Measurements from ENCODE around the gene MAPK12. TPM values are rescaled to one million over a fixed set of nuclear protein-coding genes. Genes with fewer than 3 reads are reported as not detected.
"Not testable (repeated sequence)": the region's sequence is repeated elsewhere in the genome, so short reads cannot be mapped to it uniquely, and the experiment has no call there.

Gene MAPK12
- total RNA-seq, 2 donors from 2014 or later, result 8.9 to 10.4 TPM

DNA sequence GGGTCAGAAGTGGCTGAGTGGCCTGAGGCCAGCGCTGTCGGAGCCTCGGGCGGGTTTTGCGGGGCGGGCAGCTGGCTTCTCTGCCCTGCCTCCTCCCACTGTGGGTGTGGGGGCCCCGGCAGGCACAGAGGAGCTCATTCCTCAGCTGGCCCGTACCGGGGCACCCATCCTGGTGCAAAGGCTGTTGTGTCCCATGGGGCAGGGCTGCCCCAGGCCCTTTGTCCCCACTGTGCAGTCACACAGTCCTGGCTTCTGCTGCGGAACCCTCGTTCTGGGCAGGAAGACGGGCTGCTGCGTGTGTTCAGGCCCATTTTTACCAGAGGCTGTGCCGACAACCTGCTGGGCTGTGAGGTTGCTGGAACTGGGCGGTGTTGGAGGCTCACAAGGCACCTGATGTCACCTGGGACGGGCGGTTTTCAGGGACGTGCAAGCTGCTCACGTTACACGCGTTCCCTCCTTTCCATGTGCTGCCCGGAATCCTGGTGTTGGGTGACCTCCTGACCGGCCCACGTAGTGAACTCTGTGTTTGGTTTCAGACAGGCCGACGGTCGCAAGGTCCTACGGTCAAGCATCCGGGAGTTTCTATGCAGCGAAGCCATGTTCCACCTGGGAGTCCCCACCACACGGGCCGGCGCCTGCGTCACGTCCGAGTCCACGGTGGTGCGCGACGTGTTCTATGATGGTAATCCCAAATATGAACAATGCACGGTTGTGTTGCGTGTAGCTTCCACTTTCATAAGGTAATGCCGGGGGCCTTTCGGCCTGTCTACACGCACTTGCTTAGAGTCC, 55.5 kb downstream of the MAPK12 start:
- H3K4me1 ChIP-seq (ENCODE audit: control insufficient read depth in 1 of 2, low read depth in 2 of 2), result peaks cover 12 to 22% of the 10 kb centered on the region in 2 donors
- ATAC-seq (ENCODE audit: insufficient number of reproducible peaks, low FRiP score, low read depth) (no peak), DNase-seq (ENCODE audit: low spot score) (no peak)
- no peak overlapping the region for H3K4me3 ChIP-seq
- H3K36me3 ChIP-seq, result peaks cover 23% of the 10 kb centered on the region
- no peaks in the 10 kb centered on the region for H3K9me3 ChIP-seq
- H3K27ac ChIP-seq, result no peak overlapping the region
- TF ChIP-seq, protein P1, sequence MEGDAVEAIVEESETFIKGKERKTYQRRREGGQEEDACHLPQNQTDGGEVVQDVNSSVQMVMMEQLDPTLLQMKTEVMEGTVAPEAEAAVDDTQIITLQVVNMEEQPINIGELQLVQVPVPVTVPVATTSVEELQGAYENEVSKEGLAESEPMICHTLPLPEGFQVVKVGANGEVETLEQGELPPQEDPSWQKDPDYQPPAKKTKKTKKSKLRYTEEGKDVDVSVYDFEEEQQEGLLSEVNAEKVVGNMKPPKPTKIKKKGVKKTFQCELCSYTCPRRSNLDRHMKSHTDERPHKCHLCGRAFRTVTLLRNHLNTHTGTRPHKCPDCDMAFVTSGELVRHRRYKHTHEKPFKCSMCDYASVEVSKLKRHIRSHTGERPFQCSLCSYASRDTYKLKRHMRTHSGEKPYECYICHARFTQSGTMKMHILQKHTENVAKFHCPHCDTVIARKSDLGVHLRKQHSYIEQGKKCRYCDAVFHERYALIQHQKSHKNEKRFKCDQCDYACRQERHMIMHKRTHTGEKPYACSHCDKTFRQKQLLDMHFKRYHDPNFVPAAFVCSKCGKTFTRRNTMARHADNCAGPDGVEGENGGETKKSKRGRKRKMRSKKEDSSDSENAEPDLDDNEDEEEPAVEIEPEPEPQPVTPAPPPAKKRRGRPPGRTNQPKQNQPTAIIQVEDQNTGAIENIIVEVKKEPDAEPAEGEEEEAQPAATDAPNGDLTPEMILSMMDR (IDR thresholded peaks at IDR 0.05), result no peak
- H3K27me3 ChIP-seq (replicated peaks; ENCODE audit: insufficient read depth), result no peaks in the 10 kb centered on the region

DNA sequence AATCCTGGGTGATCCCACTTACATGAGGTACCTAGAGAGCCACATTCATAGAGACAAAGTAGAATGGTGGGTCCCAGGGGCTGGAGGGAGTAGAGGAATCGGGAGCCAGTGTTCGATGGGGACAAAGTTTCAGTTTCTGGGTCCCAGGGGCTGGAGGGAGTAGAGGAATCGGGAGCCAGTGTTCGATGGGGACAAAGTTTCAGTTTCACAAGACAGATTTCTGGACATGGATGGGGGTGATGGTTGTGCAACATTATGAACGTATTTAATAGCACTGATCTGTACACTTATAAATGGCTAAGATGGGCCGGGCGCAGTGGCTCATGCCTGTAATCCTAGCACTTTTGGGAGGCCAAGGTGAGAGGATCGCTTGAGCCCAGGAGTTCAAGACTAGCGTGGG, 56.5 kb downstream of the MAPK12 start:
- not testable (repeated sequence) for DNase-seq (ENCODE audit: low spot score); H3K27ac ChIP-seq; H3K27me3 ChIP-seq (replicated peaks; ENCODE audit: insufficient read depth); ATAC-seq (ENCODE audit: insufficient number of reproducible peaks, low FRiP score, low read depth); H3K9me3 ChIP-seq; H3K4me3 ChIP-seq
- Histone ChIP-seq H3K36me3 (peaks cover 15% of the 10 kb centered on the region), H3K4me1 (ENCODE audit: control insufficient read depth in 1 of 2, low read depth in 2 of 2) (peaks cover 12 to 22% of the 10 kb centered on the region in 2 donors)

DNA sequence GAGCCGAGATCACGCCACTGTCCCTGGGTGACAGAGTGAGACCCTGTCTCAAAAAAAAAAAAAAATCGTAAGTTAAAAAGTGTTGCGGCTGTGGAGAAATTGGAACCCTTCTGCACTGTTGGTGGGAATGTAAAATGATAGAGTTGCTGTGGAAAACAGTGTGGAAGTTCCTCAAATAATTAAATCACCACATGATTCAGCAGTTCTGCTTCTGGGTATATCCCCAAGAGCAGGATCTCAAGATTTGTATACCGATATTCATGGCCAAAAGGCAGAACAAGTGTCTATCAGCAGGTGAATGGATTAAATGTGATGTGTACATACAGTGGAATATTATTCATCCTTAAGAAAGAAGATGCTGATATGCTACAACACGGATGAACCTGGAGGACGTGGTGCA, 56.9 kb downstream of the MAPK12 start:
- Histone ChIP-seq H3K4me1 (ENCODE audit: control insufficient read depth in 1 of 2, low read depth in 2 of 2) (peaks cover 16 to 22% of the 10 kb centered on the region in 2 donors), H3K27me3 (replicated peaks; ENCODE audit: insufficient read depth) (no peaks in the 10 kb centered on the region), H3K27ac (no peak overlapping the region), H3K36me3 (peaks cover 15% of the 10 kb centered on the region), H3K9me3 (no peaks in the 10 kb centered on the region), H3K4me3 (no peak overlapping the region)
- ATAC-seq (ENCODE audit: insufficient number of reproducible peaks, low FRiP score, low read depth) (no peak), DNase-seq (ENCODE audit: low spot score) (no peak)
- TF ChIP-seq, protein P1 (IDR thresholded peaks at IDR 0.05), result no peak

DNA sequence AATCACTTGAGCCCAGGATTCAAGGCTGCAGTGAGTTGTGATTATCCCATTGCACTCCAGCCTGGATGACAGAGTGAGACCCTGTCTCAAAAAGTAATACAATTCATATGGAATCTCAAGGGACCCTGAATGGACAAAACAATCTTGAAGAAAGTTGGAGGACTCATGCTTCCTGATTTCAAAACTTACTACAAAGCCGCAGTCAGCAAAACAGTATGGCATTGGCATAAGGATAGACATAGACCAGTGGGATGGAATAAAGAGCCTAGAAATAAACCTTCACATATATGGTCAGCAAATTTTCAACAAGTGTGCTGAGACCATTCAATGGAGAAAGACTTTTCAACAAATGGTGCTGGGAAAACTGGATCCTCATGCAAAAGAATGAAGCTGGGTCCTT, 58.2 kb downstream of the MAPK12 start:
- ATAC-seq (ENCODE audit: insufficient number of reproducible peaks, low FRiP score, low read depth), result no peak

More for the DNA sequence above, 58.2 kb downstream of the MAPK12 start:
- TF ChIP-seq, protein P1 (IDR thresholded peaks at IDR 0.05), result no peak
- H3K36me3 ChIP-seq, result peaks cover 15% of the 10 kb centered on the region
- H3K4me3 ChIP-seq, result no peak overlapping the region
- no peaks in the 10 kb centered on the region for H3K27me3 ChIP-seq (replicated peaks; ENCODE audit: insufficient read depth)
- H3K4me1 ChIP-seq (ENCODE audit: control insufficient read depth in 1 of 2, low read depth in 2 of 2), result peaks cover 17 to 28% of the 10 kb centered on the region in 2 donors
- no peaks in the 10 kb centered on the region for H3K9me3 ChIP-seq
- H3K27ac ChIP-seq, result no peak overlapping the region
- no peak for DNase-seq (ENCODE audit: low spot score)

Other genes starting within 250 kb of the MAPK12 start
- gene IL17REL, start 248.9 kb downstream of the MAPK12 start, total RNA-seq, result not detected
- gene TTLL8, start 203.4 kb downstream of the MAPK12 start, total RNA-seq, result not detected
- 1 to 10 TPM; 1.6 to 4.3 TPM for gene MLC1, start 176.3 kb downstream of the MAPK12 start, total RNA-seq
- gene MOV10L1, start 171.7 kb downstream of the MAPK12 start, total RNA-seq, result 1 to 10 TPM; 4.6 to 7.4 TPM
- gene PANX2, start 91.0 kb downstream of the MAPK12 start, total RNA-seq, result 1 to 10 TPM; 2.5 to 4.1 TPM
- gene TRABD, start 75.8 kb downstream of the MAPK12 start, total RNA-seq, result 10 to 100 TPM; 31.7 to 40.6 TPM
- 10 to 100 TPM; 25.6 to 41.0 TPM for gene SELENOO, start 60.7 kb downstream of the MAPK12 start, total RNA-seq
- gene TUBGCP6, start 16.7 kb downstream of the MAPK12 start, total RNA-seq, result 10 to 100 TPM; 52.3 to 80.1 TPM
- gene HDAC10, start 10.4 kb downstream of the MAPK12 start, total RNA-seq, result 10 to 100 TPM; 55.2 to 60.0 TPM
- 1 to 10 TPM; 5.8 to 8.8 TPM for gene MAPK11, start 8.7 kb upstream of the MAPK12 start, total RNA-seq
- gene PLXNB2, start 46.0 kb upstream of the MAPK12 start, total RNA-seq, result 100 to 1,000 TPM; 169 to 218 TPM
- 1 to 10 TPM; 4.2 to 6.0 TPM for gene DENND6B, start 65.3 kb upstream of the MAPK12 start, total RNA-seq
- gene PPP6R2, start 81.6 kb upstream of the MAPK12 start, total RNA-seq, result 10 to 100 TPM; 61.2 to 73.6 TPM
- 10 to 100 TPM; 72.9 to 99.9 TPM for gene SBF1, start 213.4 kb upstream of the MAPK12 start, total RNA-seq
- under 1 TPM in 1 of 2 donors, not detected in 1; 0.14 TPM for gene ADM2, start 219.9 kb upstream of the MAPK12 start, total RNA-seq
- gene MIOX, start 225.2 kb upstream of the MAPK12 start, total RNA-seq, result not detected
- 10 to 100 TPM; 61.9 to 87.6 TPM for gene LMF2, start 246.0 kb upstream of the MAPK12 start, total RNA-seq
- 10 to 100 TPM; 40.8 to 50.4 TPM for gene NCAPH2, start 246.5 kb upstream of the MAPK12 start, total RNA-seq

Measured in thoracic aorta (tissue), 2 donors.